HepG2 (cell line): ENCODE data around the gene ZDHHC18. TPM values are rescaled to one million over a fixed set of nuclear protein-coding genes. Genes with fewer than 3 reads are reported as not detected.

Experiments
- CBFB ChIP-seq: sonication (generic); formaldehyde crosslinking; IDR thresholded peaks from 2 replicates; pipeline ENCODE4 v1.4.0; 2020; ENCODE audit warnings: missing genetic modification reagents
- CREB1 ChIP-seq, 2 experiments: fragments of 450-650 bp in 1 of 2; IDR thresholded peaks; 2 replicates each; pipeline ENCODE4 v1.6.1; 2016 to 2017; ENCODE audit warnings: control low read depth in 1 of 2, mild to moderate bottlenecking in 1 of 2, missing compliant biosample characterization in 1 of 2, missing genetic modification characterization in 1 of 2
- GATA4 ChIP-seq: sonication (generic); IDR thresholded peaks from 2 replicates; pipeline ENCODE4 v1.6.1; 2016; ENCODE audit warnings: antibody characterized with exemption, low read depth, borderline replicate concordance
- GATAD1 ChIP-seq: IDR thresholded peaks from 2 replicates; pipeline ENCODE4 v1.6.1; 2016; ENCODE audit warnings: missing genetic modification reagents, missing compliant biosample characterization
- GLI4 ChIP-seq: sonication (generic); formaldehyde crosslinking; IDR thresholded peaks from 2 replicates; pipeline ENCODE4 v1.5.1; 2020; ENCODE audit warnings: missing genetic modification reagents, mild to moderate bottlenecking, moderate library complexity, borderline replicate concordance
- HNRNPLL ChIP-seq: fragments of 200-400 bp; formaldehyde crosslinking; IDR thresholded peaks from 2 replicates; pipeline ENCODE4 v1.6.1; 2017; ENCODE audit warnings: mild to moderate bottlenecking, low read depth, low read length; ENCODE audit not compliant: poor library complexity, severe bottlenecking
- IRF9 ChIP-seq: sonication (generic); formaldehyde crosslinking; IDR thresholded peaks from 2 replicates; pipeline ENCODE4 v1.8.0; 2022; ENCODE audit warnings: missing genetic modification reagents, mild to moderate bottlenecking, borderline replicate concordance
- JUN ChIP-seq: sonication (generic); formaldehyde crosslinking; IDR thresholded peaks from 2 replicates; pipeline ENCODE4 v1.4.0; 2020; ENCODE audit warnings: mild to moderate bottlenecking, missing genetic modification reagents
- KMT2A ChIP-seq: sonication (generic); formaldehyde crosslinking; IDR thresholded peaks from 2 replicates; pipeline ENCODE4 v1.4.0; 2020; ENCODE audit warnings: missing genetic modification reagents
- MAFF ChIP-seq: IDR thresholded peaks from 2 replicates; pipeline ENCODE4 v1.6.1; 2011; ENCODE audit warnings: low read depth, low read length, improper control_type of control experiment
- MATR3 ChIP-seq: sonication (generic); formaldehyde crosslinking; IDR thresholded peaks from 2 replicates; pipeline ENCODE4 v1.4.0; 2020; ENCODE audit warnings: missing genetic modification reagents
- NFATC3 ChIP-seq: sonication (generic); formaldehyde crosslinking; IDR thresholded peaks from 2 replicates; pipeline ENCODE4 v1.5.1; 2020; ENCODE audit warnings: mild to moderate bottlenecking, missing genetic modification reagents
- REL ChIP-seq: sonication (generic); formaldehyde crosslinking; conservative IDR thresholded peaks from 2 replicates; pipeline ENCODE4 v1.8.0; 2022; ENCODE audit warnings: mild to moderate bottlenecking, missing genetic modification reagents, moderate library complexity
- STAT5B ChIP-seq: sonication (generic); formaldehyde crosslinking; IDR thresholded peaks from 2 replicates; pipeline ENCODE4 v1.4.0; 2020; ENCODE audit warnings: missing genetic modification reagents
- TGIF2 ChIP-seq: IDR thresholded peaks from 2 replicates; pipeline ENCODE4 v1.6.1; 2016; ENCODE audit warnings: control low read depth, missing compliant biosample characterization
- THAP11 ChIP-seq: IDR thresholded peaks from 2 replicates; pipeline ENCODE4 v1.6.1; 2016; ENCODE audit warnings: missing biosample characterization, missing genetic modification reagents
- YEATS2 ChIP-seq: sonication (generic); formaldehyde crosslinking; IDR thresholded peaks from 2 replicates; pipeline ENCODE4 v1.4.0; 2020; ENCODE audit warnings: missing genetic modification reagents, borderline replicate concordance
- ZFAT ChIP-seq: sonication (generic); formaldehyde crosslinking; conservative IDR thresholded peaks from 2 replicates; pipeline ENCODE4 v1.8.1; 2023; ENCODE audit warnings: missing genetic modification reagents, inconsistent platforms
- ZNF234 ChIP-seq: sonication (generic); formaldehyde crosslinking; conservative IDR thresholded peaks from 2 replicates; pipeline ENCODE4 v1.5.1; 2020; ENCODE audit warnings: mild to moderate bottlenecking, missing genetic modification reagents
- ZNF280D ChIP-seq: sonication (generic); formaldehyde crosslinking; IDR thresholded peaks from 2 replicates; pipeline ENCODE4 v1.5.1; 2020; ENCODE audit warnings: mild to moderate bottlenecking, missing genetic modification reagents
- ZNF432 ChIP-seq: sonication (generic); formaldehyde crosslinking; IDR thresholded peaks from 2 replicates; pipeline ENCODE4 v1.5.0; 2020; ENCODE audit warnings: missing genetic modification reagents, mild to moderate bottlenecking, borderline replicate concordance
- ZNF564 ChIP-seq: sonication (generic); formaldehyde crosslinking; IDR thresholded peaks from 2 replicates; pipeline ENCODE4 v1.8.1; 2023; ENCODE audit warnings: mild to moderate bottlenecking, missing genetic modification reagents
- ZNF619 ChIP-seq: sonication (generic); formaldehyde crosslinking; IDR thresholded peaks from 2 replicates; pipeline ENCODE4 v1.4.0; 2020; ENCODE audit warnings: mild to moderate bottlenecking, missing genetic modification reagents
- ZSCAN20 ChIP-seq: sonication (generic); formaldehyde crosslinking; IDR thresholded peaks from 2 replicates; pipeline ENCODE4 v1.4.0; 2020; ENCODE audit warnings: missing genetic modification reagents, mild to moderate bottlenecking, borderline replicate concordance
- polyA plus RNA-seq, 8 experiments: library from polyadenylated mRNA; depleted of rRNA in 3 of 8; stranded (reverse) in 7 of 8; unstranded in 1 of 8; fragments of >200 nt; fragmentation: Illumina TruSeq in 4 of 8; extraction: Trizol in 4 of 8; gene quantifications; 2 replicates each; pipeline versions ENCODE4 v1.2.1 to v1.2.3, GENCODE V29; 2011 to 2016; ENCODE audit warnings: low read depth in 4 of 8, missing spikeins in 1 of 8, mixed read lengths in 1 of 8; ENCODE audit not compliant: insufficient read depth in 1 of 8
- total RNA-seq, 5 experiments: library from RNA; depleted of rRNA; stranded (reverse); fragments of >200 nt; fragmentation: Illumina TruSeq; extraction: Trizol; gene quantifications; 2 replicates each; pipeline ENCODE4 v1.2.3, GENCODE V29; 2016; ENCODE audit warnings: low read depth in 1 of 5
- TF ChIP-seq, protein P1 (sequence below): sonication (generic); formaldehyde crosslinking; IDR thresholded peaks from 2 replicates; pipeline ENCODE4 v1.8.1; 2022; ENCODE audit warnings: mild to moderate bottlenecking, missing genetic modification reagents

Gene ZDHHC18
- total and polyA plus RNA-seq, 2 of the 13 experiments (the other 11 are each of a cell fraction or from before 2014, with no cell fraction given): 13.2 to 35.3 TPM

DNA sequence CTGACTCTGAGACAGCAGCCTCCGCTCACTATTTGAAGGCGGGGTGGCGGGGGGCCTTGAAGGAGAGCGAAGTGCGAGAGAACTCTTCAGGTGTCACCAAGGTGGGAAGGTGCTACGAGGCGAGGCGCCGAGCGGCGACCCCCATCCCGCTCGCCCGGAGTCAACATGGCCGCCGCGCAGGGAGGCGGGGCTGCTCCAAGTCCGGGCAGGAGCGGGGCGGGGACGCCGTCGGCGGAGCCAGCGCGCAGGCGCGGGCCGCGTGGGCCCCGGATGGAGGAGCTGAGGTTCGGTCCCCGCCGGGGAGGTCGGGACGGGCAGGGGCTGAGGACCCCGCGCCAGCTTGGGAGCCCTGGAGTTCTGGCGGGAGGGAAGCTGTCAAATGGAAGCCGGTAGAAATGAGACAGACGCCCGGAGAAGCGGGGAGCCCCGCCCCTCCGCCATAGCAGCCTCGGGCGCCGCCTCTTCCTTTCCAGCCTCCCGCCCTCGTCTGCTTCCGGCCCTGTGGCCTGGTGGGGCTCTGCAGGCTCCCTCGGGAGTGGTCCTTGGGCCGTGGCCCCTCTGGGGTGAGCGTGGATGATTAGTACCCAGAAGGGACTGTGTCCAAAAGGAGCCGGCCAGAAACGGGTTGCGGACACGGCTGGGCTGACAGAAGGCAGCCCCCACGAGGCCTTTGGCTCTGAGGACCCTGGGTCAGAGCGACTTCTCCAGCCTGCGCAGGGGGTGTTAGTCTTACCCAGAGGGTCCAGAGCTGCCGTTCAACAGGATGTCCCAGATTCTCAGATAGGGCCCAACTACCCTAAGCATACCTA, 38.6 kb upstream of the ZDHHC18 start, which contains the start of gene PIGV (continued):
- TF ChIP-seq, protein P1, sequence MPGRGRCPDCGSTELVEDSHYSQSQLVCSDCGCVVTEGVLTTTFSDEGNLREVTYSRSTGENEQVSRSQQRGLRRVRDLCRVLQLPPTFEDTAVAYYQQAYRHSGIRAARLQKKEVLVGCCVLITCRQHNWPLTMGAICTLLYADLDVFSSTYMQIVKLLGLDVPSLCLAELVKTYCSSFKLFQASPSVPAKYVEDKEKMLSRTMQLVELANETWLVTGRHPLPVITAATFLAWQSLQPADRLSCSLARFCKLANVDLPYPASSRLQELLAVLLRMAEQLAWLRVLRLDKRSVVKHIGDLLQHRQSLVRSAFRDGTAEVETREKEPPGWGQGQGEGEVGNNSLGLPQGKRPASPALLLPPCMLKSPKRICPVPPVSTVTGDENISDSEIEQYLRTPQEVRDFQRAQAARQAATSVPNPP: peak; percentile 20; the same call in 1 of the 2 replicates
- TF ChIP-seq TGIF2 (CRISPR knock-in tag) (peak; percentile 45; the same call in 1 of the 2 replicates), ZSCAN20 (CRISPR knock-in tag) (peak; percentile 11; the same call in 1 of the 2 replicates), ZFAT (CRISPR knock-in tag) (no peak), NFATC3 (CRISPR knock-in tag) (0 out of 2 replicates have a peak, but pooled peaks have one; percentile 62), ZNF619 (CRISPR knock-in tag) (peak; percentile 76; the same call in 1 of the 2 replicates), REL (CRISPR knock-in tag) (peak; percentile 72), CREB1 (IDR thresholded peaks at IDR 0.05) (no peak), CREB1 (CRISPR knock-in tag; IDR thresholded peaks at IDR 0.05) (peak; percentile 46; the same call in 1 of the 2 replicates), YEATS2 (CRISPR knock-in tag) (peak; percentile 55), GATAD1 (CRISPR knock-in tag) (peak; percentile 76), MATR3 (CRISPR knock-in tag) (no peak), JUN (CRISPR knock-in tag) (peak; percentile 24; the same call in 1 of the 2 replicates), ZNF564 (CRISPR knock-in tag) (peak; percentile 16; the same call in 1 of the 2 replicates), HNRNPLL (peak; percentile 75), CBFB (CRISPR knock-in tag) (0 out of 2 replicates have a peak, but pooled peaks have one; percentile 21), THAP11 (CRISPR knock-in tag) (peak; percentile 73), ZNF280D (CRISPR knock-in tag) (0 out of 2 replicates have a peak, but pooled peaks have one; percentile 19), ZNF432 (CRISPR knock-in tag) (no peak), ZNF234 (CRISPR knock-in tag) (peak; percentile 57; the same call in 1 of the 2 replicates), GATA4 (0 out of 2 replicates have a peak, but pooled peaks have one; percentile 17), IRF9 (CRISPR knock-in tag) (0 out of 2 replicates have a peak, but pooled peaks have one; percentile 72), MAFF (no peak), GLI4 (CRISPR knock-in tag) (peak; percentile 86; the same call in 1 of the 2 replicates), STAT5B (CRISPR knock-in tag) (0 out of 2 replicates have a peak, but pooled peaks have one; percentile 37), KMT2A (CRISPR knock-in tag) (peak; percentile 18; the same call in 1 of the 2 replicates)
